ENCODE results near the gene SPRR2D. TPM values are rescaled to one million over a fixed set of nuclear protein-coding genes. Genes with fewer than 3 reads are reported as not detected.

The SPRR2D gene
- total and polyA plus RNA-seq, 2 of the 8 experiments (the other 6 are each of a cell fraction or from before 2014, with no cell fraction given), result not detected

DNA sequence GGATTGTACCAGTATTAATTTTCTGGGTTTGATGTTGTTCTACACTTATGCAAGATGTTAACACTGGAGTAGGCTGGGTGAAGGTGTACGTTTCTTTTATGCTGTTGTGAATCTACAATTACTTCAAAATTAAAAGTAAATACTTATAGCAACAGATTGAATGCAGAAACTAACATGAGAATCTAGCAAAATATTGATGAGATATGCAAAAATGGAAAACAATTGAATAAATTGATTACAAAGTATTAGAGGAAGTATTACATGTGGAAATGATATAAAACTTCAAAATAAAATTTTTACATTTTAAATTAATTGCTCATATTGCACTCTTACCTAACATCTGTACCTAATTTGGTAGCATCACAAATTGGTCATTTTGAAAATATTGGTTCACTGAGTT is 45.1 kb downstream of the SPRR2D start:
- Histone ChIP-seq H2BK120ac (replicated peaks; ENCODE audit: low read depth, low read length) (no peak overlapping the region), H4K5ac (ENCODE audit: insufficient read length, low read depth, low read length) (no peak overlapping the region), H3K27ac (ENCODE audit: low read depth, low read length) (no peak overlapping the region), H2BK12ac (ENCODE audit: low read depth, low read length) (no peak overlapping the region), H2BK5ac (ENCODE audit: low read depth, low read length) (no peak overlapping the region), H3K18ac (ENCODE audit: extremely low read depth, low read length) (no peak overlapping the region), H4K8ac (ENCODE audit: extremely low read depth, insufficient read depth, low read length) (no peak overlapping the region), H3K9ac (replicated peaks in 1 of 4; ENCODE audit: extremely low read depth in 1 of 4, low read depth in 3 of 4, low read length in 3 of 4) (no peak overlapping the region), H3K9me3 (ENCODE audit: insufficient read depth in 2 of 2, low read depth in 1 of 2, low read length in 1 of 2) (0 out of 4 replicates have a peak, but pooled peaks cover 0 to 7% of the 10 kb centered on the region in 2 experiments), H2BK15ac (ENCODE audit: low read length) (no peak overlapping the region), H3K36me3 (ENCODE audit: control insufficient read depth in 2 of 4, insufficient read depth in 4 of 4, low read length in 3 of 4) (no peaks in the 10 kb centered on the region), H3K4me3 (ENCODE audit: extremely low read depth in 1 of 4, insufficient read depth in 2 of 4, low read depth in 3 of 4, low read length in 4 of 4) (no peak overlapping the region), H3K79me1 (ENCODE audit: low read depth, low read length) (no peaks in the 10 kb centered on the region), H3K27me3 (replicated peaks in 1 of 4; ENCODE audit: control insufficient read depth in 3 of 4, extremely low read depth in 1 of 4, insufficient read depth in 3 of 4, low read length in 3 of 4) (no peaks in the 10 kb centered on the region), H3K56ac (replicated peaks; ENCODE audit: insufficient read length, low read depth, low read length) (no peak overlapping the region), H2AFZ (ENCODE audit: low read length) (no peak overlapping the region), H4K91ac (replicated peaks; ENCODE audit: insufficient read length, low read length) (no peak overlapping the region), H4K20me1 (replicated peaks in 1 of 2; ENCODE audit: control insufficient read depth in 1 of 2, insufficient read depth in 2 of 2, low read length in 2 of 2) (no peaks in the 10 kb centered on the region), H3K23ac (ENCODE audit: insufficient read length) (no peak overlapping the region), H3K23me2 (ENCODE audit: low read depth, low read length) (no peaks in the 10 kb centered on the region), H3K4ac (replicated peaks; ENCODE audit: insufficient read length, low read depth, low read length) (no peak overlapping the region), H3K4me1 (replicated peaks in 1 of 4; ENCODE audit: control insufficient read depth in 3 of 4, insufficient read depth in 4 of 4, low read length in 3 of 4) (peaks cover 0 to 4% (median 2%) of the 10 kb centered on the region in 4 experiments; a peak in 1 of 7 replicates), H2AK5ac (ENCODE audit: low read depth, low read length) (no peak overlapping the region), H3K79me2 (ENCODE audit: control insufficient read depth in 1 of 2, insufficient read depth in 2 of 2, low read length in 2 of 2) (no peaks in the 10 kb centered on the region), H3K14ac (ENCODE audit: insufficient read length) (no peak overlapping the region), H3K4me2 (ENCODE audit: insufficient read depth in 1 of 2, low read depth in 2 of 2, low read length in 2 of 2) (no peak overlapping the region), H2BK20ac (ENCODE audit: low read length) (no peak overlapping the region)
- no peak for DNase-seq (ENCODE audit: low read depth in 1 of 2, low spot score in 2 of 2)
- no peak for FAIRE-seq
- ChIA-PET CTCF (ENCODE audit: partially characterized antibody) (interaction anchor here (1.7 kb wide), 1 partner anchor 197 kb away, joined by 4 read pairs; no protein-coding TSS in a partner anchor), POLR2A (ENCODE audit: partially characterized antibody) (no interaction called here)
- WGBS, 2 experiments (ENCODE audit: extremely low coverage in 1 of 2, insufficient coverage in 1 of 2, insufficient read length in 1 of 2, insufficient replicate concordance in 2 of 2, low coverage in 1 of 2, low lambda C conversion rate in 2 of 2, missing lambda C conversion rate in 1 of 2), result 0% methylated on average over 1 of the region's 1 CpG; no CpG with 5 or more reads in 1 of the 2 experiments
- TF ChIP-seq, protein P1, sequence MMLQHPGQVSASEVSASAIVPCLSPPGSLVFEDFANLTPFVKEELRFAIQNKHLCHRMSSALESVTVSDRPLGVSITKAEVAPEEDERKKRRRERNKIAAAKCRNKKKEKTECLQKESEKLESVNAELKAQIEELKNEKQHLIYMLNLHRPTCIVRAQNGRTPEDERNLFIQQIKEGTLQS (IDR thresholded peaks at IDR 0.05; ENCODE audit: insufficient read depth, low read depth, low read length), result no peak
- TF ChIP-seq SP4 (IDR thresholded peaks at IDR 0.05; ENCODE audit: low read length) (no peak), JUND (IDR thresholded peaks at IDR 0.05; ENCODE audit: low read length) (no peak), CHD1 (IDR thresholded peaks at IDR 0.05; ENCODE audit: low read depth, low read length) (no peak), SIRT6 (IDR thresholded peaks at IDR 0.05; ENCODE audit: low read length) (no peak), TAF7 (optimal IDR thresholded peaks at IDR 0.05; ENCODE audit: borderline replicate concordance, low read depth, low read length) (no peak), CBX8 (IDR thresholded peaks at IDR 0.05; ENCODE audit: borderline replicate concordance, low read depth, low read length) (no peak), ASH2L (IDR thresholded peaks at IDR 0.05; ENCODE audit: low read length) (no peak)
